ENCODE measurements around the gene NT5C1A.

Gene NT5C1A

GRCh38 chr1:39675220-39675619, 3.3 kb upstream of the NT5C1A start:
- DNase-seq (ENCODE audit: extremely low spot score): no peak
- ChIA-PET CTCF (interaction anchor here (0.6 to 0.8 kb wide), 3 partner anchors 17 to 298 kb away, joined by 3 to 4 read pairs (median 3); no protein-coding TSS in a partner anchor), POLR2A (no interaction called here)
- no peak for TF ChIP-seq FOXA1 (IDR thresholded peaks at IDR 0.05)
- TF ChIP-seq, protein P1, sequence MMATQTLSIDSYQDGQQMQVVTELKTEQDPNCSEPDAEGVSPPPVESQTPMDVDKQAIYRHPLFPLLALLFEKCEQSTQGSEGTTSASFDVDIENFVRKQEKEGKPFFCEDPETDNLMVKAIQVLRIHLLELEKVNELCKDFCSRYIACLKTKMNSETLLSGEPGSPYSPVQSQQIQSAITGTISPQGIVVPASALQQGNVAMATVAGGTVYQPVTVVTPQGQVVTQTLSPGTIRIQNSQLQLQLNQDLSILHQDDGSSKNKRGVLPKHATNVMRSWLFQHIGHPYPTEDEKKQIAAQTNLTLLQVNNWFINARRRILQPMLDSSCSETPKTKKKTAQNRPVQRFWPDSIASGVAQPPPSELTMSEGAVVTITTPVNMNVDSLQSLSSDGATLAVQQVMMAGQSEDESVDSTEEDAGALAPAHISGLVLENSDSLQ (IDR thresholded peaks at IDR 0.05): no peak
- no peak for TF ChIP-seq FOXM1 (IDR thresholded peaks at IDR 0.05; ENCODE audit: borderline replicate concordance)
- no peak for TF ChIP-seq HDGF (IDR thresholded peaks at IDR 0.05; ENCODE audit: borderline replicate concordance)
- TF ChIP-seq BHLHE40 (IDR thresholded peaks at IDR 0.05; ENCODE audit: borderline replicate concordance): no peak
- no peak for TF ChIP-seq SP1 (IDR thresholded peaks at IDR 0.05)
- no peak for TF ChIP-seq FOXK2 (IDR thresholded peaks at IDR 0.05)
- TF ChIP-seq CTBP1 (IDR thresholded peaks at IDR 0.05; ENCODE audit: borderline replicate concordance): no peak
- TF ChIP-seq ELF4 (IDR thresholded peaks at IDR 0.05): no peak
- no peak for TF ChIP-seq TARDBP (IDR thresholded peaks at IDR 0.05)

DNA sequence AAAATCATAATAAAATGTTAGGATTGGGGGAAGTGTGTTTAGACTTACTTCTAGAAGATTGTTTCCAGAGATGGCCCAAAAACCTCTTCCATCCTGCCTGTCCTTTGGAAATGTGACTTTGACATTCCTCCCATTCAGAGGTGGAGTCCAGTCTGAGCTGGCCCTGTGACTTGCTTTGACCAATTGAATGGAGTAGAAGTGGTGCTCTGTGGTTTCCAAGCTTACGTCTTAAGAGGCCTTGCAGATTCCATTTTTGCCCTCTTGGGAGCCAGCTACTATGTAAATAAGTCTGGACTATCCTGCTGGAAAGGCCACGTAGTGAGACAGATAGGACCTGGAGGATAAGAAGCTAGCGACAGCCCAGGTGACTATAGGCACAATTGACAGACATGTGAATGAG, 1.3 kb upstream of the NT5C1A start:
- CTCF ChIA-PET: interaction anchor here (0.5 to 6.7 kb wide), 9 partner anchors 15 to 481 kb away, joined by 3 to 79 read pairs (median 7); partner anchors contain the start of gene HPCAL4
- no peak for DNase-seq (ENCODE audit: extremely low spot score)
- POLR2A ChIA-PET: interaction anchor here (3.5 to 5.3 kb wide), 2 partner anchors 15 to 65 kb away, joined by 11 to 34 read pairs; partner anchors contain the start of gene PPIE
- TF ChIP-seq BHLHE40 (IDR thresholded peaks at IDR 0.05; ENCODE audit: borderline replicate concordance) (no peak), FOXM1 (IDR thresholded peaks at IDR 0.05; ENCODE audit: borderline replicate concordance) (no peak), ARNT (IDR thresholded peaks at IDR 0.05) (no peak), NFRKB (IDR thresholded peaks at IDR 0.05) (no peak), FOXA1 (IDR thresholded peaks at IDR 0.05) (no peak), FOXK2 (IDR thresholded peaks at IDR 0.05) (no peak), CTBP1 (IDR thresholded peaks at IDR 0.05; ENCODE audit: borderline replicate concordance) (no peak), SP1 (IDR thresholded peaks at IDR 0.05) (no peak), HDGF (IDR thresholded peaks at IDR 0.05; ENCODE audit: borderline replicate concordance) (no peak), L3MBTL2 (conservative IDR thresholded peaks at IDR 0.05) (no peak), ZNF384 (IDR thresholded peaks at IDR 0.05) (no peak), LEF1 (IDR thresholded peaks at IDR 0.05; ENCODE audit: borderline replicate concordance) (no peak), SUZ12 (IDR thresholded peaks at IDR 0.05) (no peak), ELF4 (IDR thresholded peaks at IDR 0.05) (no peak), TARDBP (IDR thresholded peaks at IDR 0.05) (no peak)
- TF ChIP-seq, protein P1 (IDR thresholded peaks at IDR 0.05): no peak

GRCh38 chr1:39672551-39672947, 642 bp upstream of the NT5C1A start:
- peak; percentile 26 for DNase-seq (ENCODE audit: extremely low spot score)
- TF ChIP-seq FOXM1 (IDR thresholded peaks at IDR 0.05; ENCODE audit: borderline replicate concordance) (no peak), L3MBTL2 (conservative IDR thresholded peaks at IDR 0.05) (no peak), SP1 (IDR thresholded peaks at IDR 0.05) (no peak), ELF4 (IDR thresholded peaks at IDR 0.05) (no peak), HDGF (IDR thresholded peaks at IDR 0.05; ENCODE audit: borderline replicate concordance) (no peak), SUZ12 (IDR thresholded peaks at IDR 0.05) (no peak)
- TF ChIP-seq, protein P1 (IDR thresholded peaks at IDR 0.05): no peak
- ChIA-PET POLR2A (interaction anchor here (0.9 to 5.3 kb wide), 3 partner anchors 14 to 113 kb away, joined by 3 to 34 read pairs (median 11); partner anchors contain the start of gene PPIE), CTCF (interaction anchor here (0.5 to 6.7 kb wide), 11 partner anchors 9 to 215 kb away, joined by 3 to 79 read pairs (median 5); partner anchors contain the start of gene HPCAL4)

DNA sequence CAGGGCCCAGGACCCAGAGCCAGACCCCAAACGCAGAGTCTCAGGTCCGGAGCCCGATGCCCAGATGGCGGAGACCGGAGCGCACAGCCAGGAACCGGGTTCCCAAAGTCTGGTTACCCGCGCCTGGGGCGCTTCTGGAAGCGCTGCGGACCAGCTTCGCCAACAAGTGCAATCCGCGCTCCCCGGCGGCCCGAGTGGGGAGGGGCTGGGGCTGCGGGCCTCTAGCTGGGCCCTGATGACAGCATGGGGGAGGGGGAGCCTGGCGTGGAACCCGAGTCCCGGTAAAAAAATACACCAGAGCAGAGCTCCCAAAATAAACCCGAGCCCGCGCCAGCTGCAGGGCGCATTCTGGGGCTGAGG, 494 bp downstream of the NT5C1A start:
- no peak for TF ChIP-seq CTBP1 (IDR thresholded peaks at IDR 0.05; ENCODE audit: borderline replicate concordance)
- no peak for TF ChIP-seq SP1 (IDR thresholded peaks at IDR 0.05)
- CTCF ChIA-PET: interaction anchor here (0.6 to 6.7 kb wide), 6 partner anchors 13 to 1716 kb away, joined by 3 to 79 read pairs (median 10); no protein-coding TSS in a partner anchor
- peak; percentile 39 for DNase-seq (ENCODE audit: extremely low spot score)
- POLR2A ChIA-PET: interaction anchor here (0.9 to 5.3 kb wide), 5 partner anchors 10 to 112 kb away, joined by 3 to 34 read pairs (median 6); partner anchors contain the start of gene PPIE

GRCh38 chr1:39670689-39671088, 1.2 kb downstream of the NT5C1A start:
- no peak for TF ChIP-seq TARDBP (IDR thresholded peaks at IDR 0.05)
- TF ChIP-seq L3MBTL2 (conservative IDR thresholded peaks at IDR 0.05): no peak
- TF ChIP-seq BHLHE40 (IDR thresholded peaks at IDR 0.05; ENCODE audit: borderline replicate concordance): no peak
- TF ChIP-seq, protein P1 (IDR thresholded peaks at IDR 0.05): no peak
- no peak for TF ChIP-seq NFRKB (IDR thresholded peaks at IDR 0.05)
- TF ChIP-seq ZNF384 (IDR thresholded peaks at IDR 0.05): no peak
- TF ChIP-seq SP1 (IDR thresholded peaks at IDR 0.05): no peak
- no peak for TF ChIP-seq FOXA1 (IDR thresholded peaks at IDR 0.05)
- TF ChIP-seq FOXK2 (IDR thresholded peaks at IDR 0.05): no peak
- no peak for TF ChIP-seq LEF1 (IDR thresholded peaks at IDR 0.05; ENCODE audit: borderline replicate concordance)
- CTCF ChIA-PET: interaction anchor here (0.6 to 6.7 kb wide), 6 partner anchors 12 to 362 kb away, joined by 3 to 79 read pairs (median 5); partner anchors contain the start of gene HEYL
- DNase-seq (ENCODE audit: extremely low spot score): no peak
- POLR2A ChIA-PET: interaction anchor here (1.5 to 5.3 kb wide), 4 partner anchors 10 to 68 kb away, joined by 5 to 34 read pairs (median 8); partner anchors contain the start of gene PPIE

- POLR2A ChIA-PET: interaction anchor here (1.5 to 5.3 kb wide), 2 partner anchors 10 to 63 kb away, joined by 3 to 34 read pairs; no protein-coding TSS in a partner anchor
- DNase-seq (ENCODE audit: extremely low spot score): no peak
- TF ChIP-seq SP1 (IDR thresholded peaks at IDR 0.05): no peak
- TF ChIP-seq, protein P1 (IDR thresholded peaks at IDR 0.05): no peak
- TF ChIP-seq HDGF (IDR thresholded peaks at IDR 0.05; ENCODE audit: borderline replicate concordance): no peak
- TF ChIP-seq SUZ12 (IDR thresholded peaks at IDR 0.05): no peak
- TF ChIP-seq LEF1 (IDR thresholded peaks at IDR 0.05; ENCODE audit: borderline replicate concordance): no peak
- TF ChIP-seq NFRKB (IDR thresholded peaks at IDR 0.05): no peak
- no peak for TF ChIP-seq TARDBP (IDR thresholded peaks at IDR 0.05)
- TF ChIP-seq FOXA1 (IDR thresholded peaks at IDR 0.05): no peak
- no peak for TF ChIP-seq L3MBTL2 (conservative IDR thresholded peaks at IDR 0.05)
- TF ChIP-seq FOXK2 (IDR thresholded peaks at IDR 0.05): no peak
- no peak for TF ChIP-seq FOXM1 (IDR thresholded peaks at IDR 0.05; ENCODE audit: borderline replicate concordance)
- no peak for TF ChIP-seq CTBP1 (IDR thresholded peaks at IDR 0.05; ENCODE audit: borderline replicate concordance)
- TF ChIP-seq ZNF384 (IDR thresholded peaks at IDR 0.05): no peak
- TF ChIP-seq ARNT (IDR thresholded peaks at IDR 0.05): no peak
- no peak for TF ChIP-seq BHLHE40 (IDR thresholded peaks at IDR 0.05; ENCODE audit: borderline replicate concordance)
- TF ChIP-seq ELF4 (IDR thresholded peaks at IDR 0.05): no peak
- CTCF ChIA-PET: interaction anchor here (1.2 to 6.7 kb wide), 2 partner anchors 10 to 131 kb away, joined by 3 to 79 read pairs; no protein-coding TSS in a partner anchor
Observed at GRCh38 chr1:39668894-39669293, 3.0 kb downstream of the NT5C1A start.
